ENCODE results near the gene CPTP.

Gene CPTP

GRCh38 chr1:1349256-1350012 lies 24.8 kb downstream of the CPTP start, which contains the start of gene DVL1:
DVL1 (minus strand) TSS chr1:1349418; CDS start chr1:1349065, 353 bp downstream.
- DNase-seq (ENCODE audit: low read depth): peak; percentile 63

GRCh38 chr1:1351511-1352427 lies 27.2 kb downstream of the CPTP start:
- no peak for DNase-seq (ENCODE audit: low read depth)

GRCh38 chr1:1352786-1353388 lies 28.3 kb downstream of the CPTP start:
- no peak for DNase-seq (ENCODE audit: low read depth)

- DNase-seq (ENCODE audit: low read depth): no peak
These were observed 29.0 kb downstream of the CPTP start for GRCh38 chr1:1353389-1354151.

GRCh38 chr1:1354271-1355247 lies 30.0 kb downstream of the CPTP start:
- no peak for DNase-seq (ENCODE audit: low read depth)

- no peak for DNase-seq (ENCODE audit: low read depth)
These were observed 30.8 kb downstream of the CPTP start for GRCh38 chr1:1355416-1355815.

- no peak for DNase-seq (ENCODE audit: low read depth)
These were observed 31.7 kb downstream of the CPTP start for GRCh38 chr1:1356166-1356795.

- DNase-seq (ENCODE audit: low read depth): no peak
These were observed 32.3 kb downstream of the CPTP start for GRCh38 chr1:1356796-1357401.

- no peak for DNase-seq (ENCODE audit: low read depth)
These were observed 33.4 kb downstream of the CPTP start for GRCh38 chr1:1357871-1358432.

GRCh38 chr1:1358433-1359271 lies 34.0 kb downstream of the CPTP start, which contains the start of gene MXRA8:
MXRA8 (minus strand) TSS chr1:1358555; CDS start chr1:1358504, 51 bp downstream.
- no peak for DNase-seq (ENCODE audit: low read depth)

GRCh38 chr1:1359308-1359663 lies 34.7 kb downstream of the CPTP start:
- DNase-seq (ENCODE audit: low read depth): no peak

GRCh38 chr1:1359664-1360468 lies 35.3 kb downstream of the CPTP start:
- DNase-seq (ENCODE audit: low read depth): no peak

- no peak for DNase-seq (ENCODE audit: low read depth)
These were observed 36.0 kb downstream of the CPTP start for GRCh38 chr1:1360506-1361169.

- no peak for DNase-seq (ENCODE audit: low read depth)
These were observed 36.8 kb downstream of the CPTP start for GRCh38 chr1:1361233-1361981.

GRCh38 chr1:1361982-1362423 lies 37.4 kb downstream of the CPTP start:
- no peak for DNase-seq (ENCODE audit: low read depth)

- no peak for DNase-seq (ENCODE audit: low read depth)
These were observed 39.7 kb downstream of the CPTP start for GRCh38 chr1:1364266-1364665.

All from activated T-helper 1 cell treated with Interleukin-2 at 50 U/mL for 16 hours (primary cell).